Skeletal muscle tissue (tissue), 4 donors: Measurements from ENCODE around the gene OR9A4. TPM values are rescaled to one million over a fixed set of nuclear protein-coding genes. Genes with fewer than 3 reads are reported as not detected.

Experiments used
- H3K27ac ChIP-seq: one replicate; pipeline ENCODE4 v1.7.0; 2013; ENCODE audit warnings: mild to moderate bottlenecking, low read depth, low read length, inconsistent platforms
- H3K27me3 ChIP-seq, 3 donors: one replicate each; pipeline ENCODE4 v1.7.0; 2013; ENCODE audit warnings: low read length in 3 of 3; ENCODE audit not compliant: control insufficient read depth in 3 of 3, insufficient read depth in 3 of 3
- H3K36me3 ChIP-seq, 3 donors: one replicate each; pipeline ENCODE4 v1.7.0; 2013; ENCODE audit warnings: low read length in 3 of 3; ENCODE audit not compliant: control insufficient read depth in 3 of 3, insufficient read depth in 3 of 3
- H3K4me1 ChIP-seq, 3 donors: one replicate each; pipeline ENCODE4 v1.7.0; 2013; ENCODE audit warnings: low read length in 3 of 3, mild to moderate bottlenecking in 3 of 3; ENCODE audit not compliant: control insufficient read depth in 3 of 3, insufficient read depth in 3 of 3
- H3K4me3 ChIP-seq, 3 donors: one replicate each; pipeline ENCODE4 v1.7.0; 2013; ENCODE audit warnings: low read length in 3 of 3
- H3K9ac ChIP-seq, 3 donors: one replicate each; pipeline ENCODE4 v1.7.0; 2013; ENCODE audit warnings: low read length in 3 of 3, mild to moderate bottlenecking in 3 of 3, moderate library complexity in 2 of 3, low read depth in 1 of 3
- H3K9me3 ChIP-seq, 3 donors: one replicate each; pipeline ENCODE4 v1.7.0; 2013; ENCODE audit warnings: low read length in 3 of 3; ENCODE audit not compliant: control insufficient read depth in 3 of 3
- total RNA-seq: library from RNA; depleted of rRNA; stranded (reverse); fragments of >200 nt; gene quantifications from one replicate; pipeline ENCODE4 v1.2.3, GENCODE V29; 2014
- donor health status: Osteomylitis.

The OR9A4 gene
- total RNA-seq, 1 donor from 2014 or later, result 0.52 TPM

GRCh38 chr7:141960687-141961422, 44.7 kb downstream of the OR9A4 start:
- H3K4me1 ChIP-seq, result no peaks in the 10 kb centered on the region
- H3K36me3 ChIP-seq, result no peaks in the 10 kb centered on the region
- H3K9ac ChIP-seq, result no peak overlapping the region
- H3K9me3 ChIP-seq, result no peaks in the 10 kb centered on the region
- H3K4me3 ChIP-seq, result no peak overlapping the region
- H3K27ac ChIP-seq, result no peak overlapping the region
- no peaks in the 10 kb centered on the region for H3K27me3 ChIP-seq

Other genes starting within 250 kb of the OR9A4 start
- gene DENND11, start 214.2 kb upstream of the OR9A4 start, total RNA-seq, result 11.5 TPM
- not detected for gene WEE2, start 208.0 kb upstream of the OR9A4 start, total RNA-seq
- gene SSBP1, start 178.0 kb upstream of the OR9A4 start, total RNA-seq, result 101 TPM
- gene TAS2R3, start 152.3 kb upstream of the OR9A4 start, total RNA-seq, result 3.7 TPM
- 4.2 TPM for gene TAS2R4, start 139.7 kb upstream of the OR9A4 start, total RNA-seq
- 0.52 TPM for gene TAS2R5, start 126.2 kb upstream of the OR9A4 start, total RNA-seq
- gene PRSS37, start 74.9 kb upstream of the OR9A4 start, total RNA-seq, result not detected
- 0.52 TPM for gene CLEC5A, start 30.6 kb downstream of the OR9A4 start, total RNA-seq
- gene TAS2R38, start 57.4 kb downstream of the OR9A4 start, total RNA-seq, result not detected
- gene MGAM, start 79.5 kb downstream of the OR9A4 start, total RNA-seq, result 1.0 TPM
- under 0.01 TPM for gene MGAM2, start 195.3 kb downstream of the OR9A4 start, total RNA-seq